Measurements from ENCODE around the gene WDFY3.

Gene WDFY3

DNA sequence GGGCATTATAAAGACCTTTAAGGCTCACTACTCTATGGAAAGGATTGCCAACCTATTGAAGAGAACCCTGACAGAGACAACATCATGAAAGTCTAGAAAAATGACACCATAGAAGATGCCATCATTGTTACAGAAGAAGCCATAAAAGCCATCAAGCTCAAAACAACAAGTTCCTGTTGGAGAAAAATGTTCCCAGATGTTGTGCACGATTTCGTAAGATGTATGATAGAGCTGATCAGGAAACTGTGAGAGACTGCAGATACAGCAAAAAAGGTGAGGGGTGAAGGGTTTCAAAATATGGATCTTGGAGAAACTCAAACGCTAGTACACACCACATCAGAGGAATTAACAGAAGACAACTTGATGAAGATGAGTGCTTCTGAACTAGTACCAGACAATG lies 53.3 kb downstream of the WDFY3 start:
- no peak for DNase-seq (ENCODE audit: low read depth, low spot score)

- DNase-seq (ENCODE audit: low read depth, low spot score) = no peak
Observed at GRCh38 chr4:84912741-84913140, 53.7 kb downstream of the WDFY3 start.

GRCh38 chr4:84908876-84909275 lies 57.6 kb downstream of the WDFY3 start:
- no peak for DNase-seq (ENCODE audit: low read depth, low spot score)

- no peak for DNase-seq (ENCODE audit: low read depth, low spot score)
Observed at GRCh38 chr4:84907145-84907544, 59.3 kb downstream of the WDFY3 start.

- no peak for DNase-seq (ENCODE audit: low read depth, low spot score)
Observed at GRCh38 chr4:84905646-84906045, 60.8 kb downstream of the WDFY3 start.

- DNase-seq (ENCODE audit: low read depth, low spot score) = no peak
Observed at GRCh38 chr4:84901740-84902281, 64.7 kb downstream of the WDFY3 start.

DNA sequence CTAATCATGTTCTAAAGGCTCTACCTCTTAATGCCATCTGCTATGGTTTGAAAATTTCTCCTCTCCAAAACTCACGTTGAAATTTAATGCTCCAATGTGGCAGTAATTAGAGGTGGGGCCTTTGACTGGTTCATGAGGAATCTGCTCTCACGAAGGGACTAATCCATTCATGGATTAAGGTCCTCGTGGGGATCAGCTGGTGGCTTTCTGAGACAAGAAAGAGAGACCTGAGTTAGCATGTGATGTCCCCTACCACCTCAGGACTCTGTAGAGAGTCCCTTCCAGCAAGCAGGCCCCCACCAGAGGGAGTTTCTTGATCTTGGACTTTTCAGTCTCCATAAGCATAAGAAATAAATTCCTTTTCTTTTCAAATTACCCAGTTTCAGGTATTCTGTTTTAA lies 65.3 kb downstream of the WDFY3 start:
- DNase-seq (ENCODE audit: low read depth, low spot score) = no peak

DNA sequence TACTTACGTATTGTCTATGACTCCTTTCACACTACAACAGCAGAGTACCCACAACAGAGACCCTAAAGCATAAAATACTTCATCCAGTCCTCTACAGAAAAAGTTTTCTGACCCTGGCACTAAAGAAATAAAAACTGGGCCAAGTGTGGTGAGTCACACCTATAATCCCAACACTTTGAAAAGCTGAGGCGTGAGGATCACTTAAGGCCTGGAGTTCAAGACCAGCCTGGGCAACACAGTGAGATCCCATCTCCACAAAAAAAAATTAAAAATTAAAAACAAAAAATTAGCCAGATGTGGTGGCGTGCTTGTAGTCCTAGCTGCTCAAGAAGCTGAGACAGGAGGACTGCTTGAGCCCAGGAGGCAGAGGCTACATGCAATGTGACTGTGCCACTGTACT lies 66.9 kb downstream of the WDFY3 start:
- DNase-seq (ENCODE audit: low read depth, low spot score) = no peak

DNA sequence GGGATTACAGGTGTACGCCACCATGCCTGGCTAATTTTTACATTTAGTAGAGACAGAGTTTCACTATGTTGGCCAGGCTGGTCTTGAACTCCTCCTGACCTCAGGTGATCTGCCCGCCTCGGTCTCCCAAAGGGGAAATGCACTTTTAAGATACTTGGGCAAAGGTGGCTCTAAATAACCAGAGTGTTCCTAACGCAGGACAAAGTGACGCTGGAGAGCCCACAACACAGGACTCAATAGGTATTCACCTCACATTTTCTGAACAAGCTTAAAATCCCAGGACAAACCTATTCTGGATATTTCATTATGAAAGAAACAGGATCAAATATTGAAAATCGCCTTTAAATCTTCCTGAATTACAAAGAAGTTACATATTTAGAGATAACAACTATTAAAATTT lies 69.0 kb downstream of the WDFY3 start:
- no peak for DNase-seq (ENCODE audit: low read depth, low spot score)

DNA sequence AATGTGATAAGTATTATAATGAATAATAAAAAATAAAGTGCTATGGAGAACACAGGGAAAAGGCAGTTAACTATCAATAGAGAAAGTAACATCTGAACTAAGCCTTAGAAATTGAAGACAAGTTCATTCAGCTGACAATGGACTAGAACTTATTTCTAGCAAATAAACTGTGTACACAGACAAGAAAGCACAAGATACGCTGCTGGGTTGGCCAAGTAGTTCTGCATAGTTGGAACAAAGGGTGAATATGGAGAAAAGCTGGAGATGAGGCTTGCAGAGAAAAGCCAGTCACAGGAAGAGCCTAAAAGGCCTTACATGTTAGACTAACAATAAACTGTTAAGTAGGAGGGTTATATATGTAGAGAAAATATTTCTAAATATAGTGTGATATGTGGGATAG lies 71.2 kb downstream of the WDFY3 start:
- DNase-seq (ENCODE audit: low read depth, low spot score) = no peak

- no peak for DNase-seq (ENCODE audit: low read depth, low spot score)
Observed at GRCh38 chr4:84894621-84895020, 71.9 kb downstream of the WDFY3 start.

DNA sequence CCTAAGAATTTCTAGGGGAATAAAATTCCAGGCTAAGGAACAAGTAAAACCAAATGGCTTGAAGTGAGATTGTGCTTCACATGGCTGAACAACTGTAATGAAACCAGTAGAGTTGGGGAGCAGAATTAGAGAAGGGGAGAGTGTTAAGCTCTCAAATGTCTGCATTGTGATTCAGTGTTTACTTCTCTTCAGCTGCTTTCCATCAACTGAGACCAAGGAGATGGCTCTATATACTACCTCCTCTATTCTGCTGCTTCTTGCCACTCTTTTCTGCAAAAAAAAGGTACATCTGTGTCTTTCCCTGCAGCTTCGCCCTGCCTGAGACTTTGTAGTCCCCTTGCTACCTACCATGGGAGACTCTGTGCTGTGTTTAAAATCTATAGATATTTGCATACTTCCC lies 73.5 kb downstream of the WDFY3 start:
- DNase-seq (ENCODE audit: low read depth, low spot score) = no peak

DNA sequence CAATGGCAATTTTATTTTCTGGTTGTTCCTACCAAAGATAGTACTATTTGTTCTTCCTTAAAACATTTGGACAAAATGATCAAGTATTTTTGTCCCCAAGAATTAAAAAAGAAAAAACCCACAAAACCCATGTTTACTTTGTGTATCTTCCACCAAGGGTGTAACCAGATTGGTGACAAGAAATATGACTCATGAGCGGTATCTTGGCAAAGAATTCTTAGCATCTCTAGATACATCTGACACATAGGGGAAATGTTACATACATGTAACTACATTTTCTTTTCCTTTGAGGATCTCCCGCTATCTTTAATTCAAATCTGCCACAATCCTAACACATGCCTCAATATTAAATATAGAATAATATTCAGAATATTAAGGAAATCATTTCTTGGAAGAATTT lies 78.7 kb downstream of the WDFY3 start:
- no peak for DNase-seq (ENCODE audit: low read depth, low spot score)

DNA sequence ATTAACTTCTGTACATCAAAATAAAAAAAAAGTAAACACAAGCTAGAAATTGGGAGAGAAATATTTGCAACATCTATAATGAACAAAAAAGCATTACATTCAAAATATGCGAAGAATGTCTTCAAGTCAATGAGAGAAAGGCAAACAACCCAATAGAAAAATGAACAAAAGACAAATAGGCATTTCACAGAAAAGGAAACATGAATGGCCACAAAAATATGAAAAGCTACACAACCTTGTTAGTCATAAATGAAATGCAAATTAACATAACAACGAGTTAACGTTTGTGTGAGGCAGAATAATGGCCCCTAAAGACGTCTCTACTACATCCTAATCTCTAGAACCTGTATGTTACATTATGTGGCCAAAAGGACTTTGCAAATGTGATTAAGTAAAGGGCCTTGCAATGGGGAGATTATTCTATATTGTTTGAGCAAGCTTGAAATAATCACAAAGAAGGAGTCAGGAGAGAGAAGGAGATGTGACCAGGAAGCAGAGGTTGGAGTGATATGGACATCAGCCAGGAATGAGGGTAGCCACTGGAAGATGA lies 86.8 kb downstream of the WDFY3 start:
- no peak for DNase-seq (ENCODE audit: low read depth, low spot score)

GRCh38 chr4:84878546-84878945 lies 87.9 kb downstream of the WDFY3 start:
- DNase-seq (ENCODE audit: low read depth, low spot score) = no peak

DNA sequence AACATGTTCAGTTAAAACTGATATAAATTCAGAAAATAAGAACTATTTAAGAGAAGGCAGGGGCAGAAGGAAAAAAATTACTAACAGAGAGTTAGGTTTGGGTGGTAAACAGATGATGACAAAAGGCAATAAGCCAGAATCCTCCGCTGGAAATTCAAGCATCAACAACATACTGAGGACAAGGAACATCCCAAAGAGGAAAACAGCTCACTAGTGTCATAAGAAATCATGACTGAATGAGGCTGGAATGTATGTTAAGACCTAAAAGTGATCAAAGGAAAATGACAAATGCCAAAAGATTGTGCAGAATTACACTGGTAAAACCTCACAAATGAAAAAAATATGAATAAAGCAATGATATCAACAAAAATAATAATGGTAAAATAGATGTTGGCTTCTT lies 88.4 kb downstream of the WDFY3 start:
- DNase-seq (ENCODE audit: low read depth, low spot score) = no peak

DNA sequence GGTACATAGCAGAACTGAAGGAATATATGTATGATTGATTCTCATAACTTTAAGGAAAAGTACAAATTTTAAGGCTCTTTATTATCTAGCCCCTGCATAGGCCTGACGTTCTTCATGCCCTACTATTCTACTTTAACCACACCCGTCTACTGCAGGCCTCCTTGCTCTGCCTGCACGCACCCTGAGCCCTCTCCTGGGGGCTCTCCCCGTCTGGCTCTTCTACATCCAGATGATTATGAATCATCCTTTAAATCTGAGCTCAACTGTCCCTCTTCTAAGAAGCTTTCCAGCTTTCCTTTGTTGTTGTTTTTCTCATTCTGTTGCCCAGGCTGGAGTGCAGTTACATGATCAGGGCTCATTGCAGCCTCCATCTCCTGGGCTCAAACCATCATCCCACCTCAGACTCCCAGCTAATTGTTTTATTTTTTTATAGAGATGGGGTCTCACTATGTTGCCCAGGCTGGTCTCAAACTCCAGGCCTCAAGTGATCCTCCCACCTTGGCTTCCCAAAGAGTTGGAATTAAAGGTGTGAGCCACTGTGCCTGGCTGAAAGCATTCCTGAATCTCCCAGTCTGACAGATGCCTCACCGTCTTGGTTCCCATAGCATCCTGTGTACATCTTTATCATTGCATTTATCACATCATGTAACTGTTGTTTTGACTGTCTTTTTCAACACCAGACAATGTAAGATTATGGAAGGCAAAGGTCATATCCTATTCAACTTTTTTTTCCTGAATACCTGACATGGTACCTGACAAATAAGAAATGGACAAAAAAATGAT lies 89.2 kb downstream of the WDFY3 start:
- DNase-seq (ENCODE audit: low read depth, low spot score) = no peak

DNA sequence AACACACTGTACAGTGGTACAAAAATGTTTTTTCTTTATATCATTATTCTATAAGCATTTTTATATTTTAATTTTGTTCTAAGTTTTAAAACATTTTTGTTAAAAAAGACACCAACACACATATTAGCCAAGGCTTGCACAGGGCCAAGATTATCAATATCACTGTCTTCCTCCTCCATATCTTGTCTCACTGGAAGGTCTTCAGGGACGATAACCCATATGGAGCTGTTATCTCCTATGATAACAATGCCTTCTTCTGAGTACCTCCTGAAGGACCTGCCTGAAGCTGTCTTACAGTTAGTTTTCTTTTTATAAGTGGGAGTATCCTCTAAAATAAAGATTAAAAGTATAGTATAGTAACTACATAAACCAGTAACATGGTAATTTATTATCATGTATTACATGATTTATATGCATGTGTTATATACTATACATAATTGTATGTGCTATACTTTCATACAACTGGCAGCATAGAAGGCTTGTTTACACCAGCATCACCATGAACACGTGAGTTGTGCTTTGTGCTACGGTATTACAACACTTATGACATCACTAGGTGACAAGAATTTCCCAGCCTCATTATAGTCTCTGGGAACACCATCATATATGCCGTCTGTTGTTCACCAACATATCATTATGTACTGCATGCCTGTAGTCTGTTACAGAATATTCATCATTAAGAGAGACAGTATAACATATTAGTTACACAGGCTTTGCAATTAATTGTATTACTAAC lies 90.7 kb downstream of the WDFY3 start:
- DNase-seq (ENCODE audit: low read depth, low spot score) = no peak

DNA sequence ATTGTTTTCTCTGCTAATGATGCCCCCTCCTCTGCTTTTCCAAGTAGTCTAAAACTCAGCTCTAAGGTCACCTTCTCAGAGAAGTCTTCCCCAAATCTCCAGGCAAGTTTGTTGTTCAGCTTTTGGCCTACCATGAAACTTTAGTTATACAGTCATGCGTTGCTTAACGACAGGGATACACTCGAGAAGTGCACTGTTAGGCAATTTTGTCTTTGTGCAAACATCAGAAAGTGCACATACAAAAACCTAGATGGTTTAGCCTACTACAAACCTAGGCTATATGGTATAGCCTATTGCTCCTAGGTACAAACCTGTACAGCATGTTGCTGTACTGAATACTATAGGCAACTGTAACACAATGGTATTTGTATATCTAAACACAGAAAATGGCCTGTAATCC lies 91.9 kb downstream of the WDFY3 start:
- DNase-seq (ENCODE audit: low read depth, low spot score) = no peak

GRCh38 chr4:84870398-84871163 lies 95.9 kb downstream of the WDFY3 start:
- no peak for DNase-seq (ENCODE audit: low read depth, low spot score)

GRCh38 chr4:84866295-84866694 lies 100.2 kb downstream of the WDFY3 start:
- DNase-seq (ENCODE audit: low read depth, low spot score) = no peak

DNA sequence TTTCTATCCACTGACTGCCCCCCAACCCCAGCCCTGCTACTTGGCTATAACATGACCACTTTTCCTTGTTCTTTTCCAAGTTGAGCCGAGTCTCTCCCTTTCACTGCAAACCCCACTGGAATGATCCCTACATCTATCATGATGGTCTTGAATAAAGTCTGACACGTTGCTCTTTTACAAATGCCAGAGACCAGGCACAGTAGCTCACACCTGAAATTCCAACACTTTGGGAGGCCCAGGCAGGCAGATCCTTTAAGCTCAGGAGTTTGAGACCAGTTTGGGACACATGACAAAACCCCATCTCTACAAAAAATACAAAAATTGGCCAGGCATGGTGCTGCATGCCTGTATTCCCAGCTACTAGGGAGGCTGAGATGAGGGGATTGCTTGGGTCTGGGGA lies 100.9 kb downstream of the WDFY3 start:
- no peak for DNase-seq (ENCODE audit: low read depth, low spot score)
